Measurements from ENCODE around the gene SEC22C. TPM values are rescaled to one million over a fixed set of nuclear protein-coding genes. Genes with fewer than 3 reads are reported as not detected.

Gene SEC22C
- polyA plus RNA-seq, 1 donor from 2014 or later, result 93.6 TPM

GRCh38 chr3:42610976-42611375, 29.2 kb upstream of the SEC22C start:
- no peaks in the 10 kb centered on the region for H3K36me3 ChIP-seq (ENCODE audit: insufficient read depth, low read length)
- H3K4me2 ChIP-seq (ENCODE audit: low read length), result no peak overlapping the region
- H3K9me3 ChIP-seq (ENCODE audit: low read length), result no peaks in the 10 kb centered on the region
- no peaks in the 10 kb centered on the region for H4K20me1 ChIP-seq (ENCODE audit: insufficient read depth)
- no peak overlapping the region for H3K27ac ChIP-seq (ENCODE audit: low read length)
- H3K79me2 ChIP-seq (replicated peaks; ENCODE audit: insufficient read depth, low read length), result peaks cover 90% of the 10 kb centered on the region
- H3K4me3 ChIP-seq (ENCODE audit: low read length), result no peak overlapping the region
- no peak for TF ChIP-seq EZH2 (IDR thresholded peaks at IDR 0.05; ENCODE audit: borderline replicate concordance, insufficient read depth, low read length, poor library complexity, severe bottlenecking)
- no peak for TF ChIP-seq POLR2AphosphoS5 (IDR thresholded peaks at IDR 0.05)
- no peak for TF ChIP-seq MXI1 (conservative IDR thresholded peaks at IDR 0.05; ENCODE audit: poor library complexity, severe bottlenecking)
- TF ChIP-seq EP300 (conservative IDR thresholded peaks at IDR 0.05; ENCODE audit: poor library complexity, severe bottlenecking), result no peak
- TF ChIP-seq CTCF (IDR thresholded peaks at IDR 0.05; ENCODE audit: poor library complexity, severe bottlenecking), result no peak
- TF ChIP-seq TAF1 (IDR thresholded peaks at IDR 0.05; ENCODE audit: low read depth), result no peak
- no peak for TF ChIP-seq RAD21 (conservative IDR thresholded peaks at IDR 0.05)
- no peak for TF ChIP-seq REST (IDR thresholded peaks at IDR 0.05; ENCODE audit: borderline replicate concordance)
- no peak for TF ChIP-seq SMC3 (conservative IDR thresholded peaks at IDR 0.05; ENCODE audit: poor library complexity)
- H3K9ac ChIP-seq (ENCODE audit: low read length), result no peak overlapping the region
- no peaks in the 10 kb centered on the region for H3F3A ChIP-seq (ENCODE audit: insufficient read depth, low read length, poor library complexity, severe bottlenecking)
- no peak overlapping the region for H2AFZ ChIP-seq (ENCODE audit: low read depth, low read length)
- no peaks in the 10 kb centered on the region for H3K27me3 ChIP-seq (ENCODE audit: insufficient read depth, low read depth, low read length)
- H3K9me2 ChIP-seq (ENCODE audit: insufficient read depth, low read length), result no peaks in the 10 kb centered on the region

- no peaks in the 10 kb centered on the region for H3K36me3 ChIP-seq (ENCODE audit: insufficient read depth, low read length)
- H3K9me3 ChIP-seq (ENCODE audit: low read length), result no peaks in the 10 kb centered on the region
Observed at GRCh38 chr3:42608581-42608980, 26.8 kb upstream of the SEC22C start.

More at GRCh38 chr3:42608581-42608980, 26.8 kb upstream of the SEC22C start:
- Histone ChIP-seq H4K20me1 (ENCODE audit: insufficient read depth) (no peaks in the 10 kb centered on the region), H3K4me3 (ENCODE audit: low read length) (no peak overlapping the region), H3K27me3 (ENCODE audit: insufficient read depth, low read depth, low read length) (no peaks in the 10 kb centered on the region), H2AFZ (ENCODE audit: low read depth, low read length) (no peak overlapping the region), H3K9ac (ENCODE audit: low read length) (no peak overlapping the region), H3K27ac (ENCODE audit: low read length) (no peak overlapping the region), H3K9me2 (ENCODE audit: insufficient read depth, low read length) (no peaks in the 10 kb centered on the region), H3F3A (ENCODE audit: insufficient read depth, low read length, poor library complexity, severe bottlenecking) (no peaks in the 10 kb centered on the region), H3K4me2 (ENCODE audit: low read length) (no peak overlapping the region), H3K79me2 (replicated peaks; ENCODE audit: insufficient read depth, low read length) (peaks cover 92% of the 10 kb centered on the region)
- TF ChIP-seq POLR2AphosphoS5 (IDR thresholded peaks at IDR 0.05) (no peak), RAD21 (conservative IDR thresholded peaks at IDR 0.05) (no peak), TAF1 (IDR thresholded peaks at IDR 0.05; ENCODE audit: low read depth) (no peak), EZH2 (IDR thresholded peaks at IDR 0.05; ENCODE audit: borderline replicate concordance, insufficient read depth, low read length, poor library complexity, severe bottlenecking) (no peak), EP300 (conservative IDR thresholded peaks at IDR 0.05; ENCODE audit: poor library complexity, severe bottlenecking) (no peak), REST (IDR thresholded peaks at IDR 0.05; ENCODE audit: borderline replicate concordance) (no peak)
